ENCODE data around the gene HAVCR1.
"Not testable (repeated sequence)": the region's sequence is repeated elsewhere in the genome, so short reads cannot be mapped to it uniquely, and the experiment has no call there.

Gene HAVCR1

DNA sequence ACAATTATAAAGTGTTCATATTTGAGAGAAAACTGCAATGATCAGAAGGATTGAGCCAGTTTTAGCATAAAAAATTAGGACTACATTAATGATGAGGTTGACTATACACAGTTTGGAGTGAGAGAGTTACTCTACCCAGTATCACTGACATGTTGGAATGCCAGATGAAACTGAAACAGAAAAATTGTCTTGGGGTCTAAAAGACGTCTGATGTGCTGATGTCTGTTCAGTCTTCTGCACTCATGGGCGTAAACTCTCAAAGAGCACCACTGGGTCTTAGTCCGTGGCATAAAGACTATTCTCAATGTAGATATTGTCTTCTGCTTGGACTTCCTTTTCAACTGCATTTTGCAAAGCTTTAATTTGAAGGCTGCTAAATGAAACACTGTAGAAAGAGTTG, 29.5 kb downstream of the HAVCR1 start:
- no peak overlapping the region for H3K27ac ChIP-seq (ENCODE audit: low read depth in 2 of 2, low read length in 2 of 2)

DNA sequence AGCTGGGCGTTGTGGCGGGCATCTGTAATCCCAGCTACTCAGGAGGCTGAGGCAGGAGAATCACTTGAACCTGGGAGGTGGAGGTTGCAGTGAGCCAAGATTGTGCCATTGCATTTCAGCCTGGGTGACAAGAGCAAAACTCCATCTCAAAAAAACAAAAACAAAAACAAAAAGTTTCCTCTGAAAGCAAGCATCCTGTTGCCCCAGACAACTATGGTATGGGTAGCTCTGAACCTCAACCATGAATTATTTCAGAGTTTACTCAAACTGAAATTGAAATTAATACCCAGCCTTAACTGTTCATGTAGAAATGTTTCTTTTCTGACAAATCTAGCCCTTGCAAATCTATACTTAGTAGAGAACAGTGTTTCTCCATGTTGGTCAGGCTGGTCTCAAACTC, 31.3 kb downstream of the HAVCR1 start:
- not testable (repeated sequence) for H3K9ac ChIP-seq (ENCODE audit: low read depth in 1 of 2, low read length in 2 of 2); H3K4me1 ChIP-seq (ENCODE audit: control insufficient read depth in 2 of 2, insufficient read depth in 2 of 2, low read length in 2 of 2); H3K27ac ChIP-seq (ENCODE audit: low read depth in 2 of 2, low read length in 2 of 2); H3K36me3 ChIP-seq (ENCODE audit: control insufficient read depth in 2 of 2, insufficient read depth in 2 of 2, low read length in 2 of 2); H3K27me3 ChIP-seq (ENCODE audit: control insufficient read depth in 2 of 2, insufficient read depth in 2 of 2, low read length in 2 of 2); H3K4me3 ChIP-seq (ENCODE audit: low read length in 2 of 2); H3K9me3 ChIP-seq (ENCODE audit: control insufficient read depth in 2 of 2, low read length in 2 of 2)

More for the DNA sequence above, 29.5 kb downstream of the HAVCR1 start:
- Histone ChIP-seq H3K9ac (ENCODE audit: low read depth in 1 of 2, low read length in 2 of 2) (no peak overlapping the region), H3K36me3 (ENCODE audit: control insufficient read depth in 2 of 2, insufficient read depth in 2 of 2, low read length in 2 of 2) (no peaks in the 10 kb centered on the region), H3K9me3 (ENCODE audit: control insufficient read depth in 2 of 2, low read length in 2 of 2) (no peaks in the 10 kb centered on the region), H3K27me3 (ENCODE audit: control insufficient read depth in 2 of 2, insufficient read depth in 2 of 2, low read length in 2 of 2) (no peaks in the 10 kb centered on the region), H3K4me3 (ENCODE audit: low read length in 2 of 2) (no peak overlapping the region), H3K4me1 (ENCODE audit: control insufficient read depth in 2 of 2, insufficient read depth in 2 of 2, low read length in 2 of 2) (peaks cover 0 to 6% of the 10 kb centered on the region in 2 donors)

DNA sequence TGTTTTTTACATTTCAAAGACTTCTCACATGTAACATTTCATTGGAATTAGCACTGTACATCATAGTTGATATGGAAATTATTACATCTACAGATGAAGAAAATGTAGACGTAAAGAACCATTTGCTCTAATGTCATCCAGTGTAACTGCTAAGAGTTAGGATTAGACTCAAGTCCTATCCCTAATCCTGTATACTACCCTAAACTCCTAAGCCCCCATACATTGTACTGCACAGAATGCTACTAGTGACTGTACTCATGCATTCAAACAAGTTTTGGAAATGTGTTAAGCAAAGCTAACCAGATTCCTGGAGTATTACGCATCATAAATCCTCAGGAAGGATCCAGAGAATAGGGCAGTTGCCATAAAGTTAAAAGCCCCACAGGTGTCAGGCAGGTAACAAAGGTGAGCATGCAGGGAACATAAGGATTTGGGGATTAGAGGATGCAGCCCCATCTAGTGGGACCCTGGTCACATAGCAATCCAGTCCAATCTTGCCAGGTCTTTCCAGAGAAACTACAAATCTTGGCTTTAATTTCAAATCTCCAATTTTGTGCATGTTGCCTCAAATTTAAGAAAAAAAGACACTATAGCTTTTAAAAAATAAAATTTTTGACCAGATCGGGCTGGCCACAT, 32.0 kb downstream of the HAVCR1 start:
- H3K9me3 ChIP-seq (ENCODE audit: control insufficient read depth in 2 of 2, low read length in 2 of 2) = no peaks in the 10 kb centered on the region
- H3K4me3 ChIP-seq (ENCODE audit: low read length in 2 of 2) = no peak overlapping the region
- peaks cover 0 to 4% of the 10 kb centered on the region in 2 donors for H3K4me1 ChIP-seq (ENCODE audit: control insufficient read depth in 2 of 2, insufficient read depth in 2 of 2, low read length in 2 of 2)
- H3K36me3 ChIP-seq (ENCODE audit: control insufficient read depth in 2 of 2, insufficient read depth in 2 of 2, low read length in 2 of 2) = no peaks in the 10 kb centered on the region
- H3K27ac ChIP-seq (ENCODE audit: low read depth in 2 of 2, low read length in 2 of 2) = no peak overlapping the region
- no peak overlapping the region for H3K9ac ChIP-seq (ENCODE audit: low read depth in 1 of 2, low read length in 2 of 2)
- H3K27me3 ChIP-seq (ENCODE audit: control insufficient read depth in 2 of 2, insufficient read depth in 2 of 2, low read length in 2 of 2) = no peaks in the 10 kb centered on the region

DNA sequence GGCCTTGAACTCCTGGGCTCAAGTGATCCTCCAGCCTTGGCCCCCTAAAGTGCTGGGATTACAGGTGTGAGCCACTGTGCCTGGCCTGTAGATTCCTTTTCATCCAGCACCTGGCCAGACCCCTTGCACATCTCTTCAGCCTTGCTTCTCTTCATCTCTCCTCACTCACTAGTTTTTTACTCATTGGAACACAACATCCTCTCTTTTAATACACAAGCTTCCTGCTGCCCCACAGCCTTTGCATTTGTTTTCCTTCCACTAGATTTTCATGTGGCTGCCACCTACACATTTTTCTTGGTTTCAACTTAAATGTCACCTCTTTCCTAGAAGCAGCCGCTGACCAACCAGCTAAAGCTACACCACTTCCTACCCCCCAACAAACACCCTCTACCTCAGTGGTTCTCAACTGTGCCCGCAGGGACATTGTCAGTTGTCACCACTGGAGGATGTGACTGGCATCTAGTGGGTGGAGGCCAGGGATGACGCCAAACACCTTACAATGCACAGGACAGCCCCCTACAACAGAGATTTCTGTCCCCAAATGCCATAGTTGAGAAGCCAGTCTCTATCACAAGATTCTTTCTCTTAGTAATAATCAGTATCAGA, 33.7 kb downstream of the HAVCR1 start:
- no peak overlapping the region for H3K27ac ChIP-seq (ENCODE audit: low read depth in 2 of 2, low read length in 2 of 2)

DNA sequence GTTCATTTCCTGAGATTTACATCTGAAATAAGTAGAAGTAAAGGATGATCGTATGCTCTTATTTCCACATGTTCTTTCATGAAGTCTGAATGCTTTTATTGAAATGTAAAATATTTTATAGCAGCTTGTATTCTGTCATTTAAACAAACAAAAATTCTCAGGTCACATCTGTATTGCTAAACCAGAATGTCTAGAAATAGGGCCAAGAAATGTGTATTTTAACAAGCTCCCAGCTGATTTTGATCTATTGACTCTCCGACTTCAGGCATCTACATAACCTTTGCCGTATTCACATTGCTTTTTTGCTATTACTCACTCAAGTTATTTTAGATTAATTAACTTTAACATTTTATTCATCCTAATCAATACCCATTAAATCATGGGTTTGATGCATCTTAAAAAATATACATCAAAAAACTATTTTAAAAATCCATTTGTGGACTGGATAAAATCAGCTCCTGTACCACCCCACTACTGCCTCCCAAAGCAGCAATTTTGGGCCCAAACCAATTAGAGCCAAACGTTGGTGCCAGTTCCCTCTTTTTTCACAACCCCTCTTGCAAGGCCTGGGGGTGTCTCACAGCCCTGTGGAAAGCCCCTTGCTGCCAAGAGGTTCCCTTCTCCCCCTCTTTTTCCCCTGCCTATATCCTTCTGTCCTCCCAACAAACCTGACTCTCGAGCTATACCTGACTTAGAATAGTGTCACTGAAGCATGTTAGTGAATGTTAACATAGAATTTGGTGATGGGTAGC, 34.5 kb downstream of the HAVCR1 start:
- H3K27me3 ChIP-seq (ENCODE audit: control insufficient read depth in 2 of 2, insufficient read depth in 2 of 2, low read length in 2 of 2) = no peaks in the 10 kb centered on the region
- H3K4me3 ChIP-seq (ENCODE audit: low read length in 2 of 2) = no peak overlapping the region
- H3K27ac ChIP-seq (ENCODE audit: low read depth in 2 of 2, low read length in 2 of 2) = no peak overlapping the region
- H3K9me3 ChIP-seq (ENCODE audit: control insufficient read depth in 2 of 2, low read length in 2 of 2) = no peaks in the 10 kb centered on the region
- peaks cover 0 to 4% of the 10 kb centered on the region in 2 donors for H3K4me1 ChIP-seq (ENCODE audit: control insufficient read depth in 2 of 2, insufficient read depth in 2 of 2, low read length in 2 of 2)
- H3K36me3 ChIP-seq (ENCODE audit: control insufficient read depth in 2 of 2, insufficient read depth in 2 of 2, low read length in 2 of 2) = no peaks in the 10 kb centered on the region
- H3K9ac ChIP-seq (ENCODE audit: low read depth in 1 of 2, low read length in 2 of 2) = no peak overlapping the region

More for the DNA sequence above, 33.7 kb downstream of the HAVCR1 start:
- Histone ChIP-seq H3K36me3 (ENCODE audit: control insufficient read depth in 2 of 2, insufficient read depth in 2 of 2, low read length in 2 of 2) (no peaks in the 10 kb centered on the region), H3K9ac (ENCODE audit: low read depth in 1 of 2, low read length in 2 of 2) (no peak overlapping the region), H3K4me3 (ENCODE audit: low read length in 2 of 2) (no peak overlapping the region), H3K4me1 (ENCODE audit: control insufficient read depth in 2 of 2, insufficient read depth in 2 of 2, low read length in 2 of 2) (peaks cover 0 to 4% of the 10 kb centered on the region in 2 donors), H3K27me3 (ENCODE audit: control insufficient read depth in 2 of 2, insufficient read depth in 2 of 2, low read length in 2 of 2) (no peaks in the 10 kb centered on the region), H3K9me3 (ENCODE audit: control insufficient read depth in 2 of 2, low read length in 2 of 2) (no peaks in the 10 kb centered on the region)

DNA sequence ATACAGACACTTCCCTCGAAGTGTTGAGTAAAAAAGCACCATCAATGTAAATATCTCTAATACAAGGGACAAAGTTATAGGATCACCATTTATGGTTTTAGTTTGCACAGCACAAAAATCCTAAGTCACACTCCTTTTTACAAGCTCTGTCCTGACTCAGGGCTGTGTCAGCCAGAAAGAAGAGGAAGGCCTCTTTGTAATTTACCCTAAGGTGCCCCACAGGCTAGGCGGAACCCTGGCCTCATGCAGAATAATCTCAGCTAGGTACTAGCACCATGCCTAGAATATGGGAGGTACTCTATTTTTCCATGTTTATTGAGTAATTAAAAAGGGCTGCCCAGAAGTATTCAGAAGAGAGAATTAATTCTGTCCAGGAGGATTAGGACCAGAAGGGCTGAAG, 36.9 kb downstream of the HAVCR1 start:
- Histone ChIP-seq H3K9me3 (ENCODE audit: control insufficient read depth in 2 of 2, low read length in 2 of 2) (no peaks in the 10 kb centered on the region), H3K9ac (ENCODE audit: low read depth in 1 of 2, low read length in 2 of 2) (no peak overlapping the region), H3K27ac (ENCODE audit: low read depth in 2 of 2, low read length in 2 of 2) (no peak overlapping the region)

DNA sequence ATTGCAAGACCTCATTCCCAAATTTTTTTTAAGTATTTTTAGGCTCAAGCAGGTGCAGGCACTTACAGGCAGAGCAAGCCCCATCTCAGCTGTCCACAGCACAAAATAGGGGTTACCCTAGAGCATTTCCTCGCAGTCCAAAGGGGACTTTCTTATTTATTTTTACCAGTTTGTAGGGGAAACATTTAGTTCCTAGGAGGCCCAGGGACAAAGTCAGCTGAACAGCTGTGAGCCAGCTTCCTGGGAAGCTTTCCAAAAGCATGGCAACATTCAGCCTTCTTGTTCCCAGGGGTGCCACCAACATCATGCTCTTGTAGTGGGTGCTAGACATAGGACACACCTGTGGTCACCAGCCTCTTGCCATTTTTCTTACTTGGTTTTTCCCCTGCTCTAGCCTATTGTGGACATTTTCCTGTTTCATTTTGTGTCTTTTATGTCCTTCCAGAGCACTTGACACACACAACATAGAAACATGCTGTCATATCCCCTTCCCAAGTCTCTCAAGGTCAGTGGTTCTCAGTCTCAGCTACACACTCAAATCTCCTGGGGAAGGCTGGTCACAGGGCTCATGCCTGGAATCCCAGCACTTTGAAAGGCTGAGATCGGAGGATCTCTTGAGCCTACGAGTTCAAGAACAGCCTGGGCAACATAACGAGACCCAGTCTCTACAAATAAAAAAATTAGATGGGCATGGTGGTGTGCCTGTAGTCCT, 38.2 kb downstream of the HAVCR1 start:
- Histone ChIP-seq H3K27me3 (ENCODE audit: control insufficient read depth in 2 of 2, insufficient read depth in 2 of 2, low read length in 2 of 2) (no peaks in the 10 kb centered on the region), H3K27ac (ENCODE audit: low read depth in 2 of 2, low read length in 2 of 2) (no peak overlapping the region), H3K4me3 (ENCODE audit: low read length in 2 of 2) (no peak overlapping the region), H3K36me3 (ENCODE audit: control insufficient read depth in 2 of 2, insufficient read depth in 2 of 2, low read length in 2 of 2) (no peaks in the 10 kb centered on the region), H3K4me1 (ENCODE audit: control insufficient read depth in 2 of 2, insufficient read depth in 2 of 2, low read length in 2 of 2) (no peaks in the 10 kb centered on the region), H3K9ac (ENCODE audit: low read depth in 1 of 2, low read length in 2 of 2) (no peak overlapping the region), H3K9me3 (ENCODE audit: control insufficient read depth in 2 of 2, low read length in 2 of 2) (no peaks in the 10 kb centered on the region)

More for the DNA sequence above, 36.9 kb downstream of the HAVCR1 start:
- no peaks in the 10 kb centered on the region for H3K27me3 ChIP-seq (ENCODE audit: control insufficient read depth in 2 of 2, insufficient read depth in 2 of 2, low read length in 2 of 2)
- no peaks in the 10 kb centered on the region for H3K36me3 ChIP-seq (ENCODE audit: control insufficient read depth in 2 of 2, insufficient read depth in 2 of 2, low read length in 2 of 2)
- H3K4me3 ChIP-seq (ENCODE audit: low read length in 2 of 2) = no peak overlapping the region
- H3K4me1 ChIP-seq (ENCODE audit: control insufficient read depth in 2 of 2, insufficient read depth in 2 of 2, low read length in 2 of 2) = peaks cover 0 to 2% of the 10 kb centered on the region in 2 donors

DNA sequence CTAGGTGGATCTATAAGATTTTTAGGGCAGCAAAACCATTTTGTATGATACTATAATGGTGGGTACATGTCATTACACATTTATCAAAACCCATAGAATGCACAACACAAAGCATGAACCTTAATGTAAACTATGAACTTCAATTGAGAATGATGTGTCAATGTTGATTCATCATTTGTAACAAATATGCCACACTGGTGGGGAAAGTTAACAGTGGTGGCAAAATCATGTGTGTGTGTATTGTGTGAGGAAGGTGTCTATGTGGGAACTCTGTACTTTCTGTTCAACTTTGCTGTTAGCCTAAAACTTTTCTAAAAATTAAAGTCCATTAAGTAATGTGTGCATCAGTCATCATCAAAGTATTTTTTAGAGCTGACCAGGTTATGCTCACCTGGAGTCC, 38.9 kb downstream of the HAVCR1 start:
- no peak overlapping the region for H3K9ac ChIP-seq (ENCODE audit: low read depth in 1 of 2, low read length in 2 of 2)
- H3K27ac ChIP-seq (ENCODE audit: low read depth in 2 of 2, low read length in 2 of 2) = no peak overlapping the region
- H3K4me3 ChIP-seq (ENCODE audit: low read length in 2 of 2) = no peak overlapping the region
- no peaks in the 10 kb centered on the region for H3K9me3 ChIP-seq (ENCODE audit: control insufficient read depth in 2 of 2, low read length in 2 of 2)
- no peaks in the 10 kb centered on the region for H3K36me3 ChIP-seq (ENCODE audit: control insufficient read depth in 2 of 2, insufficient read depth in 2 of 2, low read length in 2 of 2)
- no peaks in the 10 kb centered on the region for H3K4me1 ChIP-seq (ENCODE audit: control insufficient read depth in 2 of 2, insufficient read depth in 2 of 2, low read length in 2 of 2)
- no peaks in the 10 kb centered on the region for H3K27me3 ChIP-seq (ENCODE audit: control insufficient read depth in 2 of 2, insufficient read depth in 2 of 2, low read length in 2 of 2)

DNA sequence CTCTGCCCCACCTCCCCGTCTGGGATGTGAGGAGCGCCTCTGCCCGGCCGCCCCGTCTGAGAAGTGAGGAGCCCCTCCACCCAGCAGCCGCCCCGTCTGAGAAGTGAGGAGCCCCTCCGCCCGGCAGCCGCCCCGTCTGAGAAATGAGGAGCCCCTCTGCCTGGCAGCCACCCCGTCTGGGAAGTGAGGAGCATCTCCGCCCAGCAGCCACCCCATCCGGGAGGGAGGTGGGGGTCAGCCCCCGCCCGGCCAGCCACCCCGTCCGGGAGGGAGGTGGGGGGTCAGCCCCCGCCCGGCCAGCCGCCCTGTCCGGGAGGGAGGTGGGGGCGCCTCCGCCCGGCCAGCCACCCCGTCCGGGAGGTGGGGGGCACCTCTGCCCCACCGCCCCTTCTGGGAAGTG, 44.8 kb downstream of the HAVCR1 start:
- not testable (repeated sequence) for H3K9me3 ChIP-seq (ENCODE audit: control insufficient read depth in 2 of 2, low read length in 2 of 2); H3K9ac ChIP-seq (ENCODE audit: low read depth in 1 of 2, low read length in 2 of 2); H3K36me3 ChIP-seq (ENCODE audit: control insufficient read depth in 2 of 2, insufficient read depth in 2 of 2, low read length in 2 of 2); H3K27me3 ChIP-seq (ENCODE audit: control insufficient read depth in 2 of 2, insufficient read depth in 2 of 2, low read length in 2 of 2); H3K27ac ChIP-seq (ENCODE audit: low read depth in 2 of 2, low read length in 2 of 2); H3K4me1 ChIP-seq (ENCODE audit: control insufficient read depth in 2 of 2, insufficient read depth in 2 of 2, low read length in 2 of 2); H3K4me3 ChIP-seq (ENCODE audit: low read length in 2 of 2)

DNA sequence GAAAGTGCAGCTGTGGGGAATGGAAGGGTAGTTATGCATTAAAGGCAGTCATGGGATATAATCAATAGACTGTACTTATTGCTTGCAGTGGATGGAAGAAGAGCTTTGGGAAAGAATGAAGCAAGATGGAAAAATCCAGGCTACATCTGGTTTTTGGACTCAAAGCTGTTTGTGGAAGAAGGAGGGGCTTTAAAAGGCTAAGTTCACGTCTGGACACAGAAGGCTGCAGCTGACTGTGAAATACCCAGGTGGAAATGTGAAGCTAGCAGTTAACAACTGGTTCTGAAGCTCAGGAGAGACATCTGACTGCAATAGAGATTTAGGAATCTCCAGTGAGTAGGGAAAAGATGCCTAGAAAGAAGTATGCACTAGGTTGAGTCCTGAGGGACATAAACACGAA, 52.7 kb downstream of the HAVCR1 start:
- no peak overlapping the region for H3K4me3 ChIP-seq (ENCODE audit: low read length in 2 of 2)
- no peak overlapping the region for H3K9ac ChIP-seq (ENCODE audit: low read depth in 1 of 2, low read length in 2 of 2)
- no peaks in the 10 kb centered on the region for H3K9me3 ChIP-seq (ENCODE audit: control insufficient read depth in 2 of 2, low read length in 2 of 2)
- H3K27me3 ChIP-seq (ENCODE audit: control insufficient read depth in 2 of 2, insufficient read depth in 2 of 2, low read length in 2 of 2) = no peaks in the 10 kb centered on the region
- no peaks in the 10 kb centered on the region for H3K36me3 ChIP-seq (ENCODE audit: control insufficient read depth in 2 of 2, insufficient read depth in 2 of 2, low read length in 2 of 2)
- no peak overlapping the region for H3K27ac ChIP-seq (ENCODE audit: low read depth in 2 of 2, low read length in 2 of 2)
- H3K4me1 ChIP-seq (ENCODE audit: control insufficient read depth in 2 of 2, insufficient read depth in 2 of 2, low read length in 2 of 2) = no peaks in the 10 kb centered on the region
